Measurements from ENCODE around the gene KIF1C. TPM values are rescaled to one million over a fixed set of nuclear protein-coding genes. Genes with fewer than 3 reads are reported as not detected.

KIF1C gene
- total and polyA plus RNA-seq, 9 of the 15 experiments (the other 6 are each of a cell fraction or from before 2014, with no cell fraction given): 0.38 to 68.4 (median 25.1) TPM

DNA sequence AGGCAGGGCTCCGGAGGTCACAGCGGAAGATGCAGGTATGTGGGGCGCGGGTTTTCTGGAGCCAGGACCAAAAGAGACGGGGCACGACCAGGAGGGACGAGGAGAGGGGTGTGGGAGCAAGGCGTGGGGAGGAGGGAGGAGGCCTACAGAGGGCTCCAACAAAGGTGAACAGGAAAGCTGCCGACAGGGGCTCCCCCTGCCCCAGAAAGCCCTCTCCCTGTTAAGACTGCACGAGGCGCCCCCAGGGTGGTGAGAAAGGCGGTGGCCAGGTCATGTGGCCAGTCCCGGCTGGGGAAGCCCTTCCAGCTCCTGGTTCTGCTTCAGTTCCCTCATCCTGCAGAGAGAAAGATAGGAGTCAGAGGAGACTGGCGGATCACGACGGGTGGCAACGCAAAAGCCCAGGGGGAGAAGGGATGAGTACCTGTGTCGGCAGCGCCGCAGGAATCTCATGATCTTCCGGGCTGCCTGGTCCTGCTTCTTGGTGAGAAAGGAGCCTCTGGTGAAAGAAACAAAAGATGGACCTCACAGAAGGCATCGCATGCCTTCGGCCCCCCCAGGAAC lies 29.2 kb upstream of the KIF1C start:
- TF ChIP-seq, protein P1, sequence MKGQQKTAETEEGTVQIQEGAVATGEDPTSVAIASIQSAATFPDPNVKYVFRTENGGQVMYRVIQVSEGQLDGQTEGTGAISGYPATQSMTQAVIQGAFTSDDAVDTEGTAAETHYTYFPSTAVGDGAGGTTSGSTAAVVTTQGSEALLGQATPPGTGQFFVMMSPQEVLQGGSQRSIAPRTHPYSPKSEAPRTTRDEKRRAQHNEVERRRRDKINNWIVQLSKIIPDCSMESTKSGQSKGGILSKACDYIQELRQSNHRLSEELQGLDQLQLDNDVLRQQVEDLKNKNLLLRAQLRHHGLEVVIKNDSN (CRISPR knock-in tag; IDR thresholded peaks at IDR 0.05): peak; percentile 13; the same call in 1 of the 2 replicates
- TF ChIP-seq ZNF263 (CRISPR knock-in tag; IDR thresholded peaks at IDR 0.05; ENCODE audit: borderline replicate concordance) (peak; percentile 75), YBX1 (IDR thresholded peaks at IDR 0.05) (no peak), KLF10 (CRISPR knock-in tag; IDR thresholded peaks at IDR 0.05) (no peak), MYC (IDR thresholded peaks at IDR 0.05; ENCODE audit: low read depth, low read length) (0 out of 2 replicates have a peak, but pooled peaks have one; percentile 22), MYC (CRISPR knock-in tag; IDR thresholded peaks at IDR 0.05; ENCODE audit: borderline replicate concordance, low read depth) (no peak)
- TF ChIP-seq, protein P2, sequence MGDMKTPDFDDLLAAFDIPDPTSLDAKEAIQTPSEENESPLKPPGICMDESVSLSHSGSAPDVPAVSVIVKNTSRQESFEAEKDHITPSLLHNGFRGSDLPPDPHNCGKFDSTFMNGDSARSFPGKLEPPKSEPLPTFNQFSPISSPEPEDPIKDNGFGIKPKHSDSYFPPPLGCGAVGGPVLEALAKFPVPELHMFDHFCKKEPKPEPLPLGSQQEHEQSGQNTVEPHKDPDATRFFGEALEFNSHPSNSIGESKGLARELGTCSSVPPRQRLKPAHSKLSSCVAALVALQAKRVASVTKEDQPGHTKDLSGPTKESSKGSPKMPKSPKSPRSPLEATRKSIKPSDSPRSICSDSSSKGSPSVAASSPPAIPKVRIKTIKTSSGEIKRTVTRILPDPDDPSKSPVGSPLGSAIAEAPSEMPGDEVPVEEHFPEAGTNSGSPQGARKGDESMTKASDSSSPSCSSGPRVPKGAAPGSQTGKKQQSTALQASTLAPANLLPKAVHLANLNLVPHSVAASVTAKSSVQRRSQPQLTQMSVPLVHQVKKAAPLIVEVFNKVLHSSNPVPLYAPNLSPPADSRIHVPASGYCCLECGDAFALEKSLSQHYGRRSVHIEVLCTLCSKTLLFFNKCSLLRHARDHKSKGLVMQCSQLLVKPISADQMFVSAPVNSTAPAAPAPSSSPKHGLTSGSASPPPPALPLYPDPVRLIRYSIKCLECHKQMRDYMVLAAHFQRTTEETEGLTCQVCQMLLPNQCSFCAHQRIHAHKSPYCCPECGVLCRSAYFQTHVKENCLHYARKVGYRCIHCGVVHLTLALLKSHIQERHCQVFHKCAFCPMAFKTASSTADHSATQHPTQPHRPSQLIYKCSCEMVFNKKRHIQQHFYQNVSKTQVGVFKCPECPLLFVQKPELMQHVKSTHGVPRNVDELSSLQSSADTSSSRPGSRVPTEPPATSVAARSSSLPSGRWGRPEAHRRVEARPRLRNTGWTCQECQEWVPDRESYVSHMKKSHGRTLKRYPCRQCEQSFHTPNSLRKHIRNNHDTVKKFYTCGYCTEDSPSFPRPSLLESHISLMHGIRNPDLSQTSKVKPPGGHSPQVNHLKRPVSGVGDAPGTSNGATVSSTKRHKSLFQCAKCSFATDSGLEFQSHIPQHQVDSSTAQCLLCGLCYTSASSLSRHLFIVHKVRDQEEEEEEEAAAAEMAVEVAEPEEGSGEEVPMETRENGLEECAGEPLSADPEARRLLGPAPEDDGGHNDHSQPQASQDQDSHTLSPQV (IDR thresholded peaks at IDR 0.05): peak; percentile 10; the same call in 1 of the 2 replicates
- no peak for FAIRE-seq
- H3K79me2 ChIP-seq (ENCODE audit: control insufficient read depth, insufficient read depth, low read length): peaks cover 26% of the 10 kb centered on the region
- TSS peak; percentile 65 for BruUV-seq (replicated peaks)
- peak overlapping the region; percentile 89 for H3K4me2 ChIP-seq (ENCODE audit: insufficient read depth, low read length)
- H3K27ac ChIP-seq (ENCODE audit: extremely low read depth, low read depth, low read length): peak overlapping the region; percentile 95
- peak overlapping the region; percentile 89 to 94 for H3K9ac ChIP-seq (ENCODE audit: insufficient read depth in 1 of 2, low read depth in 2 of 2, low read length in 2 of 2)
- ChIA-PET POLR2A (interaction anchor here (0.6 to 1.4 kb wide), 6 partner anchors 11 to 865 kb away, joined by 3 to 8 read pairs (median 6); partner anchors contain the start of gene CAMTA2), CTCF (ENCODE audit: low intra/inter-chr PET ratio) (no interaction called here)
- peak in 3 of 4 experiments; percentile 16 to 22 (median 22) for DNase-seq (ENCODE audit: extremely low read depth in 1 of 4, low spot score in 3 of 4)
- ATAC-seq: no peak
- no peak overlapping the region for H2AFZ ChIP-seq (ENCODE audit: low read depth, low read length)
- peaks cover 53% of the 10 kb centered on the region; the same call in 2 of the 3 replicates for H3K36me3 ChIP-seq (ENCODE audit: control insufficient read depth, insufficient read depth, low read length)
- H3K27me3 ChIP-seq (ENCODE audit: control insufficient read depth in 2 of 2, insufficient read depth in 2 of 2, low read length in 2 of 2): no peaks in the 10 kb centered on the region
- in situ Hi-C loops (cut with MboI) (no loop called here), intact Hi-C loops (cut with micrococcal nuclease) (loop anchor here (10.0 kb wide), 1 partner anchor 64 kb away; the partner anchor contains the start of gene CHRNE)
- no peaks in the 10 kb centered on the region for H3K9me1 ChIP-seq (ENCODE audit: control insufficient read depth, insufficient read depth, low read length)
- H3K4me3 ChIP-seq: peak overlapping the region; percentile 70
- H4K20me1 ChIP-seq (replicated peaks; ENCODE audit: control insufficient read depth, insufficient read depth, low read length): no peaks in the 10 kb centered on the region
- peaks cover 23 to 25% of the 10 kb centered on the region in 2 experiments for H3K4me1 ChIP-seq (replicated peaks in 1 of 2; ENCODE audit: control insufficient read depth in 2 of 2, insufficient read depth in 2 of 2, low read length in 2 of 2)
- no peaks in the 10 kb centered on the region for H3K9me3 ChIP-seq (replicated peaks; ENCODE audit: control insufficient read depth, insufficient read depth, low read depth, low read length)
- 47% methylated on average over 7 of the region's 23 CpGs for WGBS (ENCODE audit: insufficient coverage, low coverage, missing lambda C conversion rate)

All from K562 (cell line).